Stimulated activated CD4-positive, alpha-beta T cell treated with anti-CD3 and anti-CD28 coated beads, Interleukin-2, amount 100 ng/mL, for 4 hours (primary cell): Measurements from ENCODE around the gene MICALL2.
A peak's percentile ranks its signal among the peaks of the same experiment; 100 is the strongest.

Experiments
- DNase-seq: peaks from one replicate; pipeline ENCODE4 v3.0.0-alpha.2; 2020; ENCODE audit warnings: low read depth

The MICALL2 gene

GRCh38 chr7:1468203-1468602, 8.9 kb upstream of the MICALL2 start:
- no peak for DNase-seq

- no peak for DNase-seq
These were observed 7.4 kb upstream of the MICALL2 start for GRCh38 chr7:1466524-1467271.

GRCh38 chr7:1464694-1465093, 5.4 kb upstream of the MICALL2 start:
- DNase-seq = no peak

GRCh38 chr7:1463676-1464223, 4.5 kb upstream of the MICALL2 start:
- DNase-seq = no peak

GRCh38 chr7:1461646-1462375, 2.5 kb upstream of the MICALL2 start:
- DNase-seq = no peak

- no peak for DNase-seq
These were observed 1.8 kb upstream of the MICALL2 start for GRCh38 chr7:1460821-1461645.

- no peak for DNase-seq
These were observed 900 bp upstream of the MICALL2 start for GRCh38 chr7:1459920-1460820.

GRCh38 chr7:1459512-1459892, 232 bp upstream of the MICALL2 start:
- peak; percentile 97 for DNase-seq

GRCh38 chr7:1457949-1458682, 1.2 kb downstream of the MICALL2 start:
- DNase-seq = no peak

GRCh38 chr7:1457059-1457948, 2.0 kb downstream of the MICALL2 start:
- DNase-seq = no peak

GRCh38 chr7:1455955-1456354, 3.3 kb downstream of the MICALL2 start:
- no peak for DNase-seq

- no peak for DNase-seq
These were observed 3.9 kb downstream of the MICALL2 start for GRCh38 chr7:1455241-1455939.

GRCh38 chr7:1454542-1454941, 4.7 kb downstream of the MICALL2 start:
- DNase-seq = no peak

GRCh38 chr7:1452205-1452604, 7.1 kb downstream of the MICALL2 start:
- no peak for DNase-seq

GRCh38 chr7:1450987-1451386, 8.3 kb downstream of the MICALL2 start:
- no peak for DNase-seq

GRCh38 chr7:1450431-1450830, 8.8 kb downstream of the MICALL2 start:
- DNase-seq = no peak

GRCh38 chr7:1449951-1450350, 9.3 kb downstream of the MICALL2 start:
- DNase-seq = no peak

GRCh38 chr7:1449501-1449900, 9.8 kb downstream of the MICALL2 start:
- DNase-seq = no peak

GRCh38 chr7:1448958-1449357, 10.3 kb downstream of the MICALL2 start:
- no peak for DNase-seq
